CD14-positive monocyte (primary cell): ENCODE data around the gene ZNF20. TPM values are rescaled to one million over a fixed set of nuclear protein-coding genes. Genes with fewer than 3 reads are reported as not detected.

Source experiments
- DNase-seq, 3 donors: peaks; one replicate each; pipeline ENCODE4 v3.0.0-alpha.2; 2011 to 2022
- H2AFZ ChIP-seq: 2 replicates; pipeline ENCODE4 v1.6.0; 2012; ENCODE audit warnings: mild to moderate bottlenecking, low read depth, low read length, inconsistent platforms; ENCODE audit not compliant: insufficient read depth, poor library complexity, severe bottlenecking
- H3K27ac ChIP-seq, 2 donors: 1 replicate in 1 of 2; 2 replicates in 1 of 2; pipeline ENCODE4 v1.5.1; 2012 to 2013; ENCODE audit warnings: low read length in 2 of 2, control low read depth in 1 of 2, inconsistent platforms in 1 of 2, low read depth in 1 of 2, mild to moderate bottlenecking in 1 of 2
- H3K27me3 ChIP-seq, 2 donors: one replicate each; pipeline versions ENCODE4 v1.6.0 to v1.6.1; 2011 to 2013; ENCODE audit warnings: low read length in 2 of 2; ENCODE audit not compliant: control insufficient read depth in 2 of 2, insufficient read depth in 2 of 2
- H3K36me3 ChIP-seq, 2 donors: replicated peaks in 1 of 2; 1 replicate in 1 of 2; 2 replicates in 1 of 2; pipeline versions ENCODE4 v1.5.1 to v1.6.1; 2012 to 2013; ENCODE audit warnings: low read length in 2 of 2, control low read depth in 1 of 2, inconsistent platforms in 1 of 2, mild to moderate bottlenecking in 1 of 2; ENCODE audit not compliant: insufficient read depth in 2 of 2, control insufficient read depth in 1 of 2
- H3K4me1 ChIP-seq, 2 donors: 1 replicate in 1 of 2; 2 replicates in 1 of 2; pipeline versions ENCODE4 v1.5.1 to v1.6.1; 2012 to 2013; ENCODE audit warnings: low read length in 2 of 2, control low read depth in 1 of 2, inconsistent platforms in 1 of 2, mild to moderate bottlenecking in 1 of 2, moderate library complexity in 1 of 2; ENCODE audit not compliant: insufficient read depth in 2 of 2, control insufficient read depth in 1 of 2
- H3K4me2 ChIP-seq: replicated peaks from 2 replicates; pipeline ENCODE3; 2012; ENCODE audit warnings: low read length, moderate library complexity, mild to moderate bottlenecking; ENCODE audit not compliant: poor library complexity, severe bottlenecking; ENCODE audit errors: extremely low read depth
- H3K4me3 ChIP-seq, 3 experiments: fragments of 200-600 bp in 1 of 3; sonication (generic) in 1 of 3; replicated peaks in 1 of 3; 1 replicate in 2 of 3; 2 replicates in 1 of 3; pipeline ENCODE4 v1.5.1; 2011 to 2013; ENCODE audit warnings: low read length in 3 of 3, mild to moderate bottlenecking in 3 of 3, control low read depth in 2 of 3, low read depth in 2 of 3, inconsistent platforms in 1 of 3, moderate library complexity in 1 of 3
- H3K79me2 ChIP-seq: 2 replicates; pipeline ENCODE4 v1.6.0; 2012; ENCODE audit warnings: mild to moderate bottlenecking, control low read depth, inconsistent platforms, low read length, moderate library complexity; ENCODE audit not compliant: insufficient read depth
- H3K9ac ChIP-seq: 2 replicates; pipeline ENCODE4 v1.6.0; 2017; ENCODE audit warnings: low read length, mild to moderate bottlenecking; ENCODE audit not compliant: insufficient read depth, poor library complexity, severe bottlenecking
- H3K9me3 ChIP-seq, 2 donors: replicated peaks in 1 of 2; 1 replicate in 1 of 2; 2 replicates in 1 of 2; pipeline versions ENCODE4 v1.5.1 to v1.6.1; 2012 to 2013; ENCODE audit warnings: low read length in 2 of 2, control low read depth in 1 of 2; ENCODE audit not compliant: control insufficient read depth in 1 of 2, insufficient read depth in 1 of 2
- H4K20me1 ChIP-seq: 2 replicates; pipeline ENCODE4 v1.6.0; 2012; ENCODE audit warnings: mild to moderate bottlenecking, low read length, control low read depth, moderate library complexity; ENCODE audit not compliant: insufficient read depth
- H3K27ac Mint-ChIP-seq, 7 donors: one replicate each; pipeline ENCODE4 v1.8.0; 2020; ENCODE audit warnings: mild to moderate bottlenecking in 7 of 7, mixed read lengths in 7 of 7, moderate library complexity in 6 of 7, inconsistent platforms in 2 of 7
- H3K27me3 Mint-ChIP-seq, 3 donors: one replicate each; pipeline ENCODE4 v1.8.0; 2021 to 2022; ENCODE audit warnings: low read depth in 3 of 3, mild to moderate bottlenecking in 3 of 3, mixed read lengths in 3 of 3, moderate library complexity in 3 of 3, inconsistent platforms in 1 of 3
- H3K36me3 Mint-ChIP-seq, 2 donors: one replicate each; pipeline ENCODE4 v1.8.0; 2020; ENCODE audit warnings: mixed read lengths in 2 of 2, inconsistent platforms in 1 of 2, mild to moderate bottlenecking in 1 of 2
- H3K4me1 Mint-ChIP-seq: one replicate; pipeline ENCODE4 v1.8.0; 2020; ENCODE audit warnings: mild to moderate bottlenecking, mixed read lengths
- H3K4me3 Mint-ChIP-seq, 2 donors: one replicate each; pipeline ENCODE4 v1.8.0; 2020; ENCODE audit warnings: mild to moderate bottlenecking in 2 of 2, mixed read lengths in 2 of 2, moderate library complexity in 1 of 2
- H3K9me3 Mint-ChIP-seq, 7 donors: one replicate each; pipeline ENCODE4 v1.8.0; 2020 to 2022; ENCODE audit warnings: mixed read lengths in 7 of 7, mild to moderate bottlenecking in 6 of 7, moderate library complexity in 6 of 7, inconsistent platforms in 2 of 7
- CTCF ChIP-seq: fragments of 200-600 bp; IDR thresholded peaks from one replicate; pipeline ENCODE4 v1.8.0; 2022; ENCODE audit warnings: antibody characterized with exemption, mild to moderate bottlenecking
- WGBS: methylation state at CpG from one replicate; pipeline ENCODE4 v1.1.5; 2013; ENCODE audit warnings: missing lambda C conversion rate; ENCODE audit not compliant: insufficient coverage; 5-methylcytosine and 5-hydroxymethylcytosine counted together
- intact Hi-C, 2 donors: fragments of 100-400 bp; cut with micrococcal nuclease; formaldehyde crosslinking; loops; one replicate each; pipeline versions ENCODE4 v1.15.0 to v1.15.1; 2023
- polyA plus RNA-seq, 3 donors: library from polyadenylated mRNA; depleted of rRNA in 1 of 3; unstranded in 2 of 3; stranded (reverse) in 1 of 3; fragments of 300-500 nt in 2 of 3; fragments of >200 nt in 1 of 3; fragmentation: Illumina TruSeq in 2 of 3; gene quantifications; 1 replicate in 2 of 3; 2 replicates in 1 of 3; pipeline ENCODE4 v1.2.3, GENCODE V29; 2012 to 2021

The ZNF20 gene
- polyA plus RNA-seq, 3 donors = 0.86 to 2.6 (median 1.3) TPM

DNA sequence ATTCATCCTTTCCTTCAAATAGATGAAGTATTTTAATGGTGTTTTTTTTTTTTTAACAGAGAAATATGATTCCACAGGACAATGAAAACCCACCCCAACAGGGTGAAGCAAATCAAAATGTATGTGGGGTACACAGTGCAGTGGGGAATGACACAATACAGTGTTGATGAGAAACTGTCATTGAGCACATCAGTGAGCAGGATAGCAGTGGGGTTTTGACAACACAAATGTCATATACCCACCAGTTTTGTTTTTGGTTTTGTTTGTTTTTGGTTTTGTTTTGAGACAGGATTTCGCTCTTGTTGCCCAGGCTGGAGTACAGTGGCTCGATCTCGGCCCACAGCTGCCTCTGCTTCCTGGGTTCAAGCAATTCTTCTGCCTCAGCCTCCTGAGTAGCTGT is 46.4 kb downstream of the ZNF20 start:
- Mint-ChIP-seq H3K9me3 (peaks cover 9 to 25% (median 19%) of the 10 kb centered on the region in 7 donors), H3K27ac (no peak overlapping the region), H3K36me3 (peaks cover 3 to 16% of the 10 kb centered on the region in 2 donors), H3K27me3 (peaks cover 0 to 3% (median 1%) of the 10 kb centered on the region in 3 donors), H3K4me3 (no peak overlapping the region), H3K4me1 (peaks cover 36% of the 10 kb centered on the region)
- no peak overlapping the region for H3K27ac ChIP-seq
- H4K20me1 ChIP-seq = no peaks in the 10 kb centered on the region
- no peak for DNase-seq
- no peaks in the 10 kb centered on the region for H3K27me3 ChIP-seq
- peaks cover 16% of the 10 kb centered on the region for H3K79me2 ChIP-seq
- 96% methylated on average over 3 of the region's 3 CpGs for WGBS
- no peaks in the 10 kb centered on the region for H3K36me3 ChIP-seq
- H3K4me1 ChIP-seq = peaks cover 13 to 14% of the 10 kb centered on the region in 2 donors
- no peak for TF ChIP-seq CTCF
- intact Hi-C loops = loop anchor here (5.0 kb wide), 1 partner anchor 49 kb away; the partner anchor contains the start of gene ZNF20 (in 2 of the 2)
- H3K9me3 ChIP-seq = peaks cover 3 to 15% of the 10 kb centered on the region in 2 donors
- no peak overlapping the region for H2AFZ ChIP-seq
- H3K4me3 ChIP-seq = no peak overlapping the region
- H3K9ac ChIP-seq = no peak overlapping the region
- H3K4me2 ChIP-seq = no peak overlapping the region

DNA sequence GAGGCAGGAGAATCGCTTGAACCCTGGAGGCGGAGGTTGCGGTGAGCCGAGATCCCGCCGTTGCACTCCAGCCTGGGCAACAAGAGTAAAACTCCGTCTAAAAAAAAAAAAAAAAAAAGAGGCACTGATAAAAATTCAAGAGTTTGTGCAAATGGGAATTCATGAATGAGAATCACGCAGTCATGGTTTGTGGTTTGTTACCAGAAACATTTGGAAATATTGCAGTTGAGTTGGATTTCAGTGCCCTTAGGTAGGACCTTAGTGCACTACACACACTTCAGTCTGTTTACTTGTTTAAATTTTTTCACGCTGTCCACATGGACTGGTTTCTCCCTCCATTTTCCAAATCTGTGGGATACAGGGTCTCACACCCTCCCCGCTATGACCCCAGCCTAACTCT is 47.2 kb downstream of the ZNF20 start:
- Histone ChIP-seq H3K27ac (peak overlapping the region in 1 of 2 donors; percentile 64), H2AFZ (peak overlapping the region; percentile 97)

More for the DNA sequence above, 47.2 kb downstream of the ZNF20 start:
- WGBS = 10% methylated on average over 8 of the region's 10 CpGs
- Histone ChIP-seq H3K9me3 (peaks cover 0 to 7% of the 10 kb centered on the region in 2 donors), H3K4me3 (peak overlapping the region; percentile 65 to 89 (median 74)), H3K79me2 (peaks cover 16% of the 10 kb centered on the region), H4K20me1 (no peaks in the 10 kb centered on the region), H3K36me3 (no peaks in the 10 kb centered on the region), H3K4me1 (peaks cover 13 to 14% of the 10 kb centered on the region in 2 donors), H3K9ac (peak overlapping the region; percentile 76), H3K27me3 (no peaks in the 10 kb centered on the region), H3K4me2 (peak overlapping the region; percentile 79)
- H3K36me3 Mint-ChIP-seq = peaks cover 3 to 9% of the 10 kb centered on the region in 2 donors
- no peak for TF ChIP-seq CTCF
- intact Hi-C loops = loop anchor here (5.0 kb wide), 1 partner anchor 49 kb away; the partner anchor contains the start of gene ZNF20 (in 2 of the 2)
- H3K27ac Mint-ChIP-seq = peak overlapping the region in 3 of 7 donors; percentile 54 to 85 (median 58)
- peaks cover 0 to 3% (median 1%) of the 10 kb centered on the region in 3 donors for H3K27me3 Mint-ChIP-seq
- peak in 1 of 3 donors; percentile 5 for DNase-seq
- peaks cover 33% of the 10 kb centered on the region for H3K4me1 Mint-ChIP-seq
- H3K4me3 Mint-ChIP-seq = peak overlapping the region; percentile 91 to 95
- H3K9me3 Mint-ChIP-seq = peaks cover 3 to 20% (median 12%) of the 10 kb centered on the region in 7 donors
